B cell (primary cell): ENCODE data around the gene STAB1. TPM values are rescaled to one million over a fixed set of nuclear protein-coding genes. Genes with fewer than 3 reads are reported as not detected.

Experiments
- ATAC-seq: fragments of 200-7000 bp; cut with Tn5 transposase; one replicate; pipeline ENCODE4 v1.10.0; 2021; ENCODE audit warnings: low read depth, mild to moderate bottlenecking, moderate number of reproducible peaks, moderate library complexity
- CTCF ChIA-PET: fragments of 350-600 bp; sonication (Branson Sonifier 250); formaldehyde crosslinking; loops from one replicate; lab custom pipeline; 2021; ENCODE audit warnings: antibody characterized with exemption, inconsistent platforms; lab: Charles Lee
- POLR2A ChIA-PET: fragments of 350-600 bp; sonication (Branson Sonifier 250); formaldehyde crosslinking; loops from one replicate; lab custom pipeline; 2021; ENCODE audit warnings: antibody characterized with exemption; lab: Charles Lee
- DNase-seq: peaks from one replicate; pipeline ENCODE4 v3.0.0; 2013
- H2AFZ ChIP-seq: 2 replicates; pipeline ENCODE4 v1.6.1; 2012; ENCODE audit warnings: mild to moderate bottlenecking, low read depth, low read length; ENCODE audit not compliant: insufficient read depth, poor library complexity, severe bottlenecking
- H3K27ac ChIP-seq, 2 donors: 1 replicate in 1 of 2; 2 replicates in 1 of 2; pipeline ENCODE4 v1.5.1; 2012 to 2013; ENCODE audit warnings: low read length in 2 of 2, mild to moderate bottlenecking in 2 of 2, moderate library complexity in 1 of 2
- H3K27me3 ChIP-seq, 4 experiments: fragments of 200-600 bp in 1 of 4; sonication (generic) in 1 of 4; replicated peaks in 1 of 4; 1 replicate in 2 of 4; 2 replicates in 2 of 4; pipeline versions ENCODE4 v1.6.1 to v1.7.0; 2013 to 2016; ENCODE audit warnings: low read length in 3 of 4, mild to moderate bottlenecking in 2 of 4, mixed read lengths in 1 of 4, moderate library complexity in 1 of 4; ENCODE audit not compliant: insufficient read depth in 4 of 4, control insufficient read depth in 3 of 4; ENCODE audit errors: control extremely low read depth in 1 of 4
- H3K36me3 ChIP-seq, 2 experiments: replicated peaks in 1 of 2; 1 replicate in 1 of 2; 2 replicates in 1 of 2; pipeline versions ENCODE4 v1.6.1 to v1.7.1; 2013; ENCODE audit warnings: low read length in 1 of 2; ENCODE audit not compliant: insufficient read depth in 2 of 2, control insufficient read depth in 1 of 2; ENCODE audit errors: control extremely low read depth in 1 of 2, extremely low read depth in 1 of 2
- H3K4me1 ChIP-seq, 2 donors: fragments of 200-600 bp in 1 of 2; sonication (generic) in 1 of 2; 1 replicate in 1 of 2; 2 replicates in 1 of 2; pipeline versions ENCODE4 v1.5.1 to v1.6.1; 2013 to 2017; ENCODE audit warnings: low read length in 2 of 2; ENCODE audit not compliant: control insufficient read depth in 2 of 2, insufficient read depth in 2 of 2
- H3K4me2 ChIP-seq: replicated peaks from 2 replicates; pipeline ENCODE3; 2012; ENCODE audit warnings: mild to moderate bottlenecking, low read depth, low read length; ENCODE audit not compliant: poor library complexity, severe bottlenecking
- H3K4me3 ChIP-seq, 5 experiments: fragments of 200-600 bp in 1 of 5; sonication (generic) in 1 of 5; 1 replicate in 3 of 5; 2 replicates in 2 of 5; pipeline versions ENCODE4 v1.5.1 to v1.7.0; 2011 to 2016; ENCODE audit warnings: low read length in 4 of 5, mild to moderate bottlenecking in 4 of 5, low read depth in 2 of 5, control low read depth in 1 of 5, moderate library complexity in 1 of 5; ENCODE audit not compliant: insufficient read depth in 1 of 5; ENCODE audit errors: control extremely low read depth in 1 of 5, extremely low read depth in 1 of 5
- H3K79me2 ChIP-seq: fragments of 200-600 bp; sonication (generic); one replicate; pipeline ENCODE4 v1.6.0; 2016; ENCODE audit warnings: low read length; ENCODE audit not compliant: control insufficient read depth, insufficient read depth
- H3K9ac ChIP-seq: fragments of 200-600 bp; sonication (generic); 2 replicates; pipeline ENCODE4 v1.6.1; 2017; ENCODE audit warnings: mild to moderate bottlenecking, low read length, moderate library complexity
- H3K9me3 ChIP-seq, 3 donors: one replicate each; pipeline versions ENCODE4 v1.6.1 to v1.7.1; 2013; ENCODE audit warnings: low read length in 2 of 3; ENCODE audit not compliant: control insufficient read depth in 2 of 3, insufficient read depth in 1 of 3; ENCODE audit errors: control extremely low read depth in 1 of 3
- H4K20me1 ChIP-seq: 2 replicates; pipeline ENCODE4 v1.6.0; 2012; ENCODE audit warnings: mild to moderate bottlenecking, low read length; ENCODE audit not compliant: insufficient read depth, control insufficient read depth, poor library complexity, severe bottlenecking
- H3K27ac Mint-ChIP-seq: one replicate; pipeline ENCODE4 v1.8.0; 2021; ENCODE audit warnings: mixed read lengths
- H3K27me3 Mint-ChIP-seq: one replicate; pipeline ENCODE4 v1.8.0; 2021; ENCODE audit warnings: mixed read lengths
- H3K4me1 Mint-ChIP-seq: one replicate; pipeline ENCODE4 v1.8.0; 2021; ENCODE audit warnings: mixed read lengths
- H3K4me3 Mint-ChIP-seq: one replicate; pipeline ENCODE4 v1.8.0; 2021; ENCODE audit warnings: mixed read lengths
- H3K9me3 Mint-ChIP-seq: one replicate; pipeline ENCODE4 v1.8.0; 2022; ENCODE audit warnings: mixed read lengths; ENCODE audit not compliant: insufficient read depth
- EZH2 ChIP-seq: IDR thresholded peaks from 2 replicates; pipeline ENCODE4 v1.6.1; 2012; ENCODE audit warnings: borderline replicate concordance, low read depth, mild to moderate bottlenecking, moderate library complexity, low read length; ENCODE audit not compliant: insufficient read depth, poor library complexity, severe bottlenecking
- WGBS: methylation state at CpG from one replicate; pipeline ENCODE4 v1.1.5; 2013; ENCODE audit warnings: missing lambda C conversion rate; ENCODE audit not compliant: insufficient coverage; 5-methylcytosine and 5-hydroxymethylcytosine counted together
- intact Hi-C: fragments of 100-400 bp; cut with micrococcal nuclease; formaldehyde crosslinking; loops from one replicate; pipeline ENCODE4 v1.10.0; 2022
- polyA plus RNA-seq: library from polyadenylated mRNA; depleted of rRNA; stranded (reverse); fragments of >200 nt; gene quantifications from 2 replicates; pipeline ENCODE4 v1.2.3, GENCODE V29; 2012
- total RNA-seq, 2 donors: library from RNA; stranded (reverse); fragments of 120-200 nt in 1 of 2; gene quantifications; 1 replicate in 1 of 2; 2 replicates in 1 of 2; pipeline versions ENCODE4 v1.2.3 to v1.2.4, GENCODE V29; 2013 to 2022
- TF ChIP-seq, protein P1 (sequence below): fragments of 200-600 bp; IDR thresholded peaks from one replicate; pipeline ENCODE4 v1.8.0; 2022; ENCODE audit warnings: antibody characterized with exemption, mild to moderate bottlenecking

Gene STAB1
- total and polyA plus RNA-seq, 2 donors (not counting 1 experiment from before 2014, with no cell fraction given) = 3.8 to 4.5 TPM

- no peak overlapping the region for H3K4me3 Mint-ChIP-seq
- 90% methylated on average over 9 of the region's 10 CpGs for WGBS
- no peak overlapping the region for H3K9ac ChIP-seq
These were observed 36.0 kb downstream of the STAB1 start for GRCh38 chr3:52530918-52531826.

More at GRCh38 chr3:52530918-52531826, 36.0 kb downstream of the STAB1 start:
- POLR2A ChIA-PET = no interaction called here
- Histone ChIP-seq H3K4me3 (no peak overlapping the region), H3K27ac (no peak overlapping the region), H3K36me3 (no peaks in the 10 kb centered on the region), H3K27me3 (peaks cover 0 to 13% (median 0%) of the 10 kb centered on the region in 4 experiments), H3K4me1 (peaks cover 14 to 28% of the 10 kb centered on the region in 2 donors), H3K79me2 (no peaks in the 10 kb centered on the region), H3K4me2 (no peak overlapping the region), H3K9me3 (no peaks in the 10 kb centered on the region), H2AFZ (no peak overlapping the region), H4K20me1 (no peaks in the 10 kb centered on the region)
- peaks cover 14% of the 10 kb centered on the region for H3K4me1 Mint-ChIP-seq
- H3K9me3 Mint-ChIP-seq = no peaks in the 10 kb centered on the region
- no peak for DNase-seq
- intact Hi-C loops = loop anchor here (10.0 kb wide), 3 partner anchors 476 to 1136 kb away; partner anchors contain the start of genes DUSP7, PRKCD and RBM15B
- CTCF ChIA-PET = no interaction called here
- ATAC-seq = no peak
- no peaks in the 10 kb centered on the region for H3K27me3 Mint-ChIP-seq
- no peak overlapping the region for H3K27ac Mint-ChIP-seq
- no peak for TF ChIP-seq EZH2
- TF ChIP-seq, protein P1, sequence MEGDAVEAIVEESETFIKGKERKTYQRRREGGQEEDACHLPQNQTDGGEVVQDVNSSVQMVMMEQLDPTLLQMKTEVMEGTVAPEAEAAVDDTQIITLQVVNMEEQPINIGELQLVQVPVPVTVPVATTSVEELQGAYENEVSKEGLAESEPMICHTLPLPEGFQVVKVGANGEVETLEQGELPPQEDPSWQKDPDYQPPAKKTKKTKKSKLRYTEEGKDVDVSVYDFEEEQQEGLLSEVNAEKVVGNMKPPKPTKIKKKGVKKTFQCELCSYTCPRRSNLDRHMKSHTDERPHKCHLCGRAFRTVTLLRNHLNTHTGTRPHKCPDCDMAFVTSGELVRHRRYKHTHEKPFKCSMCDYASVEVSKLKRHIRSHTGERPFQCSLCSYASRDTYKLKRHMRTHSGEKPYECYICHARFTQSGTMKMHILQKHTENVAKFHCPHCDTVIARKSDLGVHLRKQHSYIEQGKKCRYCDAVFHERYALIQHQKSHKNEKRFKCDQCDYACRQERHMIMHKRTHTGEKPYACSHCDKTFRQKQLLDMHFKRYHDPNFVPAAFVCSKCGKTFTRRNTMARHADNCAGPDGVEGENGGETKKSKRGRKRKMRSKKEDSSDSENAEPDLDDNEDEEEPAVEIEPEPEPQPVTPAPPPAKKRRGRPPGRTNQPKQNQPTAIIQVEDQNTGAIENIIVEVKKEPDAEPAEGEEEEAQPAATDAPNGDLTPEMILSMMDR = no peak
